GM12864 (cell line): ENCODE data around the gene LYRM4.

Source experiments
- DNase-seq: peaks from one replicate; pipeline ENCODE4 v3.0.0-alpha.2; 2011; ENCODE audit warnings: low read depth
- H3K4me3 ChIP-seq: 2 replicates; pipeline ENCODE4 v1.5.1; 2011; ENCODE audit warnings: mild to moderate bottlenecking, low read depth, low read length, control low read depth
- CTCF ChIP-seq: IDR thresholded peaks from 2 replicates; pipeline ENCODE4 v1.5.1; 2011; ENCODE audit warnings: low read depth, mild to moderate bottlenecking, moderate library complexity, low read length, control low read depth, inconsistent platforms; ENCODE audit errors: missing control alignments

LYRM4 gene

GRCh38 chr6:5275497-5275896 lies 14.7 kb upstream of the LYRM4 start:
- no peak for TF ChIP-seq CTCF
- DNase-seq: no peak
- H3K4me3 ChIP-seq: no peak overlapping the region

- TF ChIP-seq CTCF: no peak
- no peak overlapping the region for H3K4me3 ChIP-seq
- no peak for DNase-seq
These were observed 13.5 kb upstream of the LYRM4 start for GRCh38 chr6:5274231-5274630.

GRCh38 chr6:5271926-5272325 lies 11.2 kb upstream of the LYRM4 start:
- no peak for TF ChIP-seq CTCF
- DNase-seq: no peak
- no peak overlapping the region for H3K4me3 ChIP-seq

- no peak overlapping the region for H3K4me3 ChIP-seq
- no peak for DNase-seq
- TF ChIP-seq CTCF: no peak
These were observed 9.4 kb upstream of the LYRM4 start for GRCh38 chr6:5270093-5270680.

- DNase-seq: no peak
- H3K4me3 ChIP-seq: no peak overlapping the region; the same call in 1 of the 2 replicates
- no peak for TF ChIP-seq CTCF
These were observed 5.7 kb upstream of the LYRM4 start for GRCh38 chr6:5266423-5266822.

- H3K4me3 ChIP-seq: peak overlapping the region; percentile 80
- no peak for TF ChIP-seq CTCF
- no peak for DNase-seq
These were observed 877 bp upstream of the LYRM4 start for GRCh38 chr6:5261545-5262109.

- TF ChIP-seq CTCF: no peak
- DNase-seq: peak; percentile 62
- H3K4me3 ChIP-seq: peak overlapping the region; percentile 80
These were observed 584 bp downstream of the LYRM4 start for GRCh38 chr6:5260111-5260620.
